IMR-90 (cell line): ENCODE data around the gene SPRYD7. TPM values are rescaled to one million over a fixed set of nuclear protein-coding genes. Genes with fewer than 3 reads are reported as not detected.

ENCODE experiments used
- ATAC-seq: fragments of 200-7000 bp; cut with Tn5 transposase; 2 replicates; pipeline ENCODE4 v1.9.1; 2020; ENCODE audit warnings: low read depth, mild to moderate bottlenecking, moderate library complexity
- BruUV-seq: library from RNA; stranded (reverse); fragments of 400-500 nt; replicated peaks from 2 replicates; lab custom pipeline; 2021; lab: Mats Ljungman, UMichigan
- CTCF ChIA-PET: fragments of 300-600 bp; formaldehyde crosslinking; extraction: SDS; loops from one replicate; lab custom pipeline; 2021; ENCODE audit warnings: antibody characterized with exemption; lab: Yijun Ruan, JAX
- POLR2A ChIA-PET: fragments of 300-600 bp; sonication (Branson Sonifier 250); formaldehyde crosslinking; loops from one replicate; lab custom pipeline; 2022; ENCODE audit warnings: antibody characterized with exemption; ENCODE audit not compliant: unreplicated experiment; lab: Charles Lee
- DNase-seq: peaks from one replicate; pipeline ENCODE4 v3.0.0; 2013
- H2AFZ ChIP-seq: replicated peaks from 2 replicates; pipeline ENCODE3; 2013; ENCODE audit warnings: low read length, mild to moderate bottlenecking; ENCODE audit not compliant: poor library complexity
- H2AK5ac ChIP-seq: 2 replicates; pipeline ENCODE4 v1.6.1; 2013; ENCODE audit warnings: low read depth, low read length, inconsistent platforms
- H2AK9ac ChIP-seq: replicated peaks from 2 replicates; pipeline ENCODE3; 2013; ENCODE audit warnings: mild to moderate bottlenecking, low read depth, low read length, moderate library complexity; ENCODE audit not compliant: poor library complexity
- H2BK120ac ChIP-seq: 2 replicates; pipeline ENCODE4 v1.6.1; 2013; ENCODE audit warnings: low read depth, low read length, inconsistent platforms
- H2BK15ac ChIP-seq: 3 replicates; pipeline ENCODE4 v1.6.1; 2013; ENCODE audit warnings: low read depth, low read length, inconsistent platforms
- H2BK20ac ChIP-seq: 2 replicates; pipeline ENCODE4 v1.6.1; 2013; ENCODE audit warnings: low read depth, mild to moderate bottlenecking, inconsistent platforms, low read length, moderate library complexity
- H2BK5ac ChIP-seq: 2 replicates; pipeline ENCODE4 v1.6.1; 2013; ENCODE audit warnings: mild to moderate bottlenecking, low read depth, low read length, inconsistent platforms; ENCODE audit not compliant: poor library complexity, severe bottlenecking
- H3K14ac ChIP-seq: replicated peaks from 2 replicates; pipeline ENCODE4 v1.6.1; 2013; ENCODE audit warnings: low read depth, low read length, inconsistent platforms
- H3K18ac ChIP-seq: 2 replicates; pipeline ENCODE4 v1.6.1; 2013; ENCODE audit warnings: low read depth, low read length, control low read depth
- H3K23ac ChIP-seq: 2 replicates; pipeline ENCODE4 v1.6.1; 2013; ENCODE audit warnings: low read depth, low read length, inconsistent platforms
- H3K27ac ChIP-seq: 2 replicates; pipeline ENCODE4 v1.5.1; 2013; ENCODE audit warnings: mild to moderate bottlenecking, control low read depth, low read length; ENCODE audit not compliant: insufficient read depth
- H3K27me3 ChIP-seq: 2 replicates; pipeline ENCODE4 v1.6.1; 2013; ENCODE audit warnings: low read length; ENCODE audit not compliant: control insufficient read depth, insufficient read depth
- H3K36me3 ChIP-seq: 2 replicates; pipeline ENCODE4 v1.6.1; 2013; ENCODE audit warnings: low read length, mixed read lengths; ENCODE audit not compliant: control insufficient read depth, insufficient read depth
- H3K4ac ChIP-seq: 2 replicates; pipeline ENCODE4 v1.6.1; 2013; ENCODE audit warnings: low read depth, low read length, inconsistent platforms
- H3K4me1 ChIP-seq: 2 replicates; pipeline ENCODE4 v1.6.1; 2013; ENCODE audit warnings: low read length, mixed read lengths; ENCODE audit not compliant: control insufficient read depth, insufficient read depth
- H3K4me2 ChIP-seq: 2 replicates; pipeline ENCODE4 v1.6.1; 2013; ENCODE audit warnings: low read depth, mild to moderate bottlenecking, control low read depth, low read length, moderate library complexity
- H3K4me3 ChIP-seq: 2 replicates; pipeline ENCODE4 v1.5.1; 2013; ENCODE audit warnings: low read depth, mild to moderate bottlenecking, control low read depth, low read length, moderate library complexity; ENCODE audit not compliant: insufficient read depth
- H3K56ac ChIP-seq: 2 replicates; pipeline ENCODE4 v1.6.1; 2013; ENCODE audit warnings: low read length, inconsistent platforms; ENCODE audit not compliant: insufficient read depth; ENCODE audit errors: extremely low read depth
- H3K79me1 ChIP-seq, 2 experiments: 2 replicates each; pipeline ENCODE4 v1.6.1; 2013; ENCODE audit warnings: low read length in 2 of 2, inconsistent platforms in 1 of 2, low read depth in 1 of 2
- H3K9ac ChIP-seq: 2 replicates; pipeline ENCODE4 v1.6.1; 2013; ENCODE audit warnings: low read depth, low read length, control low read depth
- H3K9me1 ChIP-seq: 2 replicates; pipeline ENCODE4 v1.6.1; 2013; ENCODE audit warnings: low read length, inconsistent platforms; ENCODE audit not compliant: insufficient read depth
- H3K9me3 ChIP-seq: 2 replicates; pipeline ENCODE4 v1.6.1; 2013; ENCODE audit warnings: low read length; ENCODE audit not compliant: control insufficient read depth, insufficient read depth
- H4K20me1 ChIP-seq: 2 replicates; pipeline ENCODE4 v1.6.1; 2013; ENCODE audit warnings: low read length, inconsistent platforms; ENCODE audit not compliant: insufficient read depth
- H4K5ac ChIP-seq: 2 replicates; pipeline ENCODE4 v1.6.1; 2013; ENCODE audit warnings: mild to moderate bottlenecking, low read depth, low read length, control low read depth
- H4K8ac ChIP-seq, 2 experiments: 2 replicates each; pipeline ENCODE4 v1.6.1; 2013; ENCODE audit warnings: low read depth in 2 of 2, low read length in 2 of 2, control low read depth in 1 of 2, inconsistent platforms in 1 of 2
- H4K91ac ChIP-seq: 2 replicates; pipeline ENCODE4 v1.6.1; 2013; ENCODE audit warnings: low read depth, low read length, inconsistent platforms; ENCODE audit not compliant: insufficient read depth
- BHLHE40 ChIP-seq: fragments of 150-350 bp; IDR thresholded peaks from 2 replicates; pipeline ENCODE4 v1.6.1; 2016; ENCODE audit warnings: mild to moderate bottlenecking, low read depth, low read length
- CEBPB ChIP-seq: IDR thresholded peaks from 2 replicates; pipeline ENCODE4 v1.6.1; 2012; ENCODE audit warnings: low read depth, low read length, improper control_type of control experiment
- FOS ChIP-seq: fragments of 150-350 bp; IDR thresholded peaks from 2 replicates; pipeline ENCODE4 v1.6.1; 2016; ENCODE audit warnings: low read depth, low read length
- MAFK ChIP-seq: IDR thresholded peaks from 2 replicates; pipeline ENCODE4 v1.6.1; 2012; ENCODE audit warnings: low read depth, low read length, improper control_type of control experiment
- MAZ ChIP-seq: IDR thresholded peaks from 2 replicates; pipeline ENCODE4 v1.6.1; 2012; ENCODE audit warnings: low read depth, mild to moderate bottlenecking, low read length, improper control_type of control experiment, moderate library complexity, borderline replicate concordance
- MXI1 ChIP-seq: IDR thresholded peaks from 2 replicates; pipeline ENCODE4 v1.6.1; 2012; ENCODE audit warnings: low read depth, mild to moderate bottlenecking, low read length, moderate library complexity, borderline replicate concordance
- NFE2L2 ChIP-seq: fragments of 150-350 bp; IDR thresholded peaks from 2 replicates; pipeline ENCODE4 v1.6.1; 2016; ENCODE audit warnings: low read depth, mild to moderate bottlenecking, low read length
- POLR2A ChIP-seq: IDR thresholded peaks from 2 replicates; pipeline ENCODE4 v1.6.1; 2012; ENCODE audit warnings: mild to moderate bottlenecking, low read depth, low read length
- RAD21 ChIP-seq: IDR thresholded peaks from 2 replicates; pipeline ENCODE4 v1.6.1; 2012; ENCODE audit warnings: low read length, improper control_type of control experiment
- RCOR1 ChIP-seq: IDR thresholded peaks from 2 replicates; pipeline ENCODE4 v1.6.1; 2012; ENCODE audit warnings: mild to moderate bottlenecking, low read length, improper control_type of control experiment; ENCODE audit not compliant: insufficient replicate concordance
- RFX5 ChIP-seq: IDR thresholded peaks from 2 replicates; pipeline ENCODE4 v1.8.0; 2012; ENCODE audit warnings: low read depth, mild to moderate bottlenecking, low read length, moderate library complexity
- SMC3 ChIP-seq: fragments of 150-350 bp; IDR thresholded peaks from 2 replicates; pipeline ENCODE4 v1.6.1; 2016; ENCODE audit warnings: low read depth, mild to moderate bottlenecking, antibody characterized with exemption, low read length, moderate library complexity
- WGBS, 2 experiments: methylation state at CpG; one replicate each; pipeline versions ENCODE4 v1.1.5 to v1.1.7; 2013; ENCODE audit warnings: missing lambda C conversion rate in 2 of 2; ENCODE audit not compliant: insufficient read length in 1 of 2; ENCODE audit errors: extremely low coverage in 2 of 2; 5-methylcytosine and 5-hydroxymethylcytosine counted together
- dilution Hi-C: fragments of 300-500 bp; cut with HindIII; formaldehyde crosslinking; loops from one replicate; pipeline ENCODE4 v1.14.3; 2018; ENCODE audit warnings: low sequenced_read_pairs; ENCODE audit not compliant: unreplicated experiment
- in situ Hi-C: fragments of 300-500 bp; cut with MboI; formaldehyde crosslinking; loops from 3 replicates; pipeline ENCODE4 v1.14.3; 2019; ENCODE audit warnings: low sequenced_read_pairs, inconsistent platforms, mixed read lengths
- intact Hi-C: fragments of 100-400 bp; cut with micrococcal nuclease; formaldehyde crosslinking; loops from 2 replicates; pipeline ENCODE4 v1.10.0; 2022
- polyA plus RNA-seq, 3 experiments: library from polyadenylated mRNA; depleted of rRNA; stranded (reverse); fragments of >200 nt; gene quantifications; 2 replicates each; pipeline ENCODE4 v1.2.3, GENCODE V29; 2012; ENCODE audit warnings: low replicate concordance in 1 of 3
- total RNA-seq: library from RNA; depleted of rRNA; stranded (reverse); fragments of >200 nt; gene quantifications from 2 replicates; pipeline ENCODE4 v1.2.3, GENCODE V29; 2012
- TF ChIP-seq, protein P1 (sequence below): conservative IDR thresholded peaks from 2 replicates; pipeline ENCODE4 v1.5.1; 2012; ENCODE audit warnings: mild to moderate bottlenecking, low read depth, low read length, improper control_type of control experiment
- TF ChIP-seq, protein P2 (sequence below): fragments of 150-350 bp; IDR thresholded peaks from 2 replicates; pipeline ENCODE4 v1.6.1; 2016; ENCODE audit warnings: low read depth, mild to moderate bottlenecking, low read length, moderate library complexity, borderline replicate concordance
- TF ChIP-seq, protein P3 (sequence below): fragments of 150-350 bp; IDR thresholded peaks from 2 replicates; pipeline ENCODE4 v1.6.1; 2017; ENCODE audit warnings: mild to moderate bottlenecking, antibody characterized with exemption, low read length, low read depth

The SPRYD7 gene
- total and polyA plus RNA-seq, 2 of the 4 experiments (the other 2 are of a cell fraction) = 5.6 to 20.2 TPM

DNA sequence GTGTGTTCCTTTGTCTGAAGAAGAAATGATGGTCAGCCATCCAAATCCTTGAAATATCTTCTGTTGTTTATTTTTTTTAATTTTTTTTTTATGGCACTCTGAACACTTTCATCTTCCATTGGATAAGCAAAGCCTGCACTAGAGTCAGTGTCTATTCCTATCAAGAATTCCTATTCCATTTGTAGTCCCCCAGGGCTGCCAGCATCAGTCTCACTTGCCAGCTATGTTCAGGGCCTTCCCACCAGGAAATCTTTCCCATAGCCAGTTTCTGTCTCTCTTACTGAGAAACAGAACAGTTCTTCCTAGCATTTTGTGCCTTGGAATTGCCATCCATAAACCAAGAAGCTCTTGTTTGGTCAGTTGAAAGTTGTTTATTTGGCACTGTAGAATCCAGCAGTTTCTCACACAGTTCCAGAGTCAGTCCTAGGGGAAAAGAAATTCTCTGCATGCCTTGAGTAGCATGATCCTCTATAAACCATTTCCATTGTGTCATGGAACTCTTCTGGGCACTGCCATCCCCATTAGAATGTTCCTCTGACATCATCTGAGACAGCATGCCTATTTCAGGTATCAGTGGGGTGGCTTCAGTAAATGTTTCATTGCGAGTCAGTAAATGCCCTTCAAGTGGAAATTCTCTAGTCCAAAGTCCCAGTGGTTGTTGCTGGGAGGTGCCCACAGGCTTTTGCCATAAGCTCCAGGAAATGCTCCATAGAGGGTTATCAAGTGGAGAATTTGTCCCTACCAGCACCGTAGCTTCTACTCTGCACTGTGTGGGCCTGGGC, 18.7 kb upstream of the SPRYD7 start:
- dilution Hi-C loops (no loop called here), in situ Hi-C loops (no loop called here), intact Hi-C loops (no loop called here)
- H3K36me3 ChIP-seq = peaks cover 1% of the 10 kb centered on the region; the same call in 1 of the 2 replicates
- no peak overlapping the region for H2AK9ac ChIP-seq
- H2BK5ac ChIP-seq = no peak overlapping the region
- H3K4me2 ChIP-seq = no peak overlapping the region
- H2BK15ac ChIP-seq = no peak overlapping the region
- no peak overlapping the region for H3K14ac ChIP-seq
- H3K56ac ChIP-seq = no peak overlapping the region
- POLR2A ChIA-PET = no interaction called here
- no peak overlapping the region for H3K9ac ChIP-seq
- no TSS peak for BruUV-seq
- H3K23ac ChIP-seq = no peak overlapping the region
- H3K9me1 ChIP-seq = peaks cover 4% of the 10 kb centered on the region; the same call in 1 of the 2 replicates
- peaks cover 6% of the 10 kb centered on the region; the same call in 1 of the 2 replicates for H3K4me1 ChIP-seq
- H2BK120ac ChIP-seq = no peak overlapping the region
- H3K27ac ChIP-seq = no peak overlapping the region
- CTCF ChIA-PET = no interaction called here
- no peaks in the 10 kb centered on the region for H3K27me3 ChIP-seq
- no peak overlapping the region for H4K8ac ChIP-seq
- 0 out of 2 replicates have a peak, but pooled peaks cover 1% of the 10 kb centered on the region for H3K9me3 ChIP-seq
- no peak overlapping the region for H3K18ac ChIP-seq
- H2BK20ac ChIP-seq = no peak overlapping the region
- no peak overlapping the region for H4K91ac ChIP-seq
- no peaks in the 10 kb centered on the region for H4K20me1 ChIP-seq
- H3K4me3 ChIP-seq = no peak overlapping the region
- ATAC-seq (peak; percentile 74), DNase-seq (peak; percentile 28)
- no peak overlapping the region; the same call in 1 of the 2 replicates for H4K5ac ChIP-seq
- H2AK5ac ChIP-seq = no peak overlapping the region
- no peak overlapping the region for H2AFZ ChIP-seq
- no peak overlapping the region for H3K4ac ChIP-seq
- H3K79me1 ChIP-seq = no peaks in the 10 kb centered on the region
- no CpG with 5 or more reads among the region's 2 CpGs for WGBS, 2 experiments
- TF ChIP-seq MAFK (no peak), RCOR1 (no peak), POLR2A (no peak), MXI1 (no peak), RAD21 (no peak), FOS (no peak), RFX5 (no peak), CEBPB (no peak), SMC3 (no peak), BHLHE40 (no peak), NFE2L2 (no peak), MAZ (no peak)
- TF ChIP-seq, protein P1, sequence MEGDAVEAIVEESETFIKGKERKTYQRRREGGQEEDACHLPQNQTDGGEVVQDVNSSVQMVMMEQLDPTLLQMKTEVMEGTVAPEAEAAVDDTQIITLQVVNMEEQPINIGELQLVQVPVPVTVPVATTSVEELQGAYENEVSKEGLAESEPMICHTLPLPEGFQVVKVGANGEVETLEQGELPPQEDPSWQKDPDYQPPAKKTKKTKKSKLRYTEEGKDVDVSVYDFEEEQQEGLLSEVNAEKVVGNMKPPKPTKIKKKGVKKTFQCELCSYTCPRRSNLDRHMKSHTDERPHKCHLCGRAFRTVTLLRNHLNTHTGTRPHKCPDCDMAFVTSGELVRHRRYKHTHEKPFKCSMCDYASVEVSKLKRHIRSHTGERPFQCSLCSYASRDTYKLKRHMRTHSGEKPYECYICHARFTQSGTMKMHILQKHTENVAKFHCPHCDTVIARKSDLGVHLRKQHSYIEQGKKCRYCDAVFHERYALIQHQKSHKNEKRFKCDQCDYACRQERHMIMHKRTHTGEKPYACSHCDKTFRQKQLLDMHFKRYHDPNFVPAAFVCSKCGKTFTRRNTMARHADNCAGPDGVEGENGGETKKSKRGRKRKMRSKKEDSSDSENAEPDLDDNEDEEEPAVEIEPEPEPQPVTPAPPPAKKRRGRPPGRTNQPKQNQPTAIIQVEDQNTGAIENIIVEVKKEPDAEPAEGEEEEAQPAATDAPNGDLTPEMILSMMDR = no peak
- TF ChIP-seq, protein P2, sequence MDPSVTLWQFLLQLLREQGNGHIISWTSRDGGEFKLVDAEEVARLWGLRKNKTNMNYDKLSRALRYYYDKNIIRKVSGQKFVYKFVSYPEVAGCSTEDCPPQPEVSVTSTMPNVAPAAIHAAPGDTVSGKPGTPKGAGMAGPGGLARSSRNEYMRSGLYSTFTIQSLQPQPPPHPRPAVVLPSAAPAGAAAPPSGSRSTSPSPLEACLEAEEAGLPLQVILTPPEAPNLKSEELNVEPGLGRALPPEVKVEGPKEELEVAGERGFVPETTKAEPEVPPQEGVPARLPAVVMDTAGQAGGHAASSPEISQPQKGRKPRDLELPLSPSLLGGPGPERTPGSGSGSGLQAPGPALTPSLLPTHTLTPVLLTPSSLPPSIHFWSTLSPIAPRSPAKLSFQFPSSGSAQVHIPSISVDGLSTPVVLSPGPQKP = no peak
- TF ChIP-seq, protein P3, sequence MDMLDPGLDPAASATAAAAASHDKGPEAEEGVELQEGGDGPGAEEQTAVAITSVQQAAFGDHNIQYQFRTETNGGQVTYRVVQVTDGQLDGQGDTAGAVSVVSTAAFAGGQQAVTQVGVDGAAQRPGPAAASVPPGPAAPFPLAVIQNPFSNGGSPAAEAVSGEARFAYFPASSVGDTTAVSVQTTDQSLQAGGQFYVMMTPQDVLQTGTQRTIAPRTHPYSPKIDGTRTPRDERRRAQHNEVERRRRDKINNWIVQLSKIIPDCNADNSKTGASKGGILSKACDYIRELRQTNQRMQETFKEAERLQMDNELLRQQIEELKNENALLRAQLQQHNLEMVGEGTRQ = no peak
